LHCN-M2 (cell line): Measurements from ENCODE around the gene ZNF771. TPM values are rescaled to one million over a fixed set of nuclear protein-coding genes. Genes with fewer than 3 reads are reported as not detected.
A peak's percentile ranks its signal among the peaks of the same experiment; 100 is the strongest.

Experiments
- DNase-seq: peaks from one replicate; pipeline ENCODE4 v3.0.0-alpha.2; 2012; ENCODE audit warnings: low read depth
- polyA plus RNA-seq: library from polyadenylated mRNA; unstranded; fragments of >200 nt; gene quantifications from one replicate; pipeline ENCODE4 v1.2.1, GENCODE V29; 2012; ENCODE audit warnings: missing spikeins
- total RNA-seq: library from RNA; depleted of rRNA; stranded (reverse); fragments of >200 nt; gene quantifications from 2 replicates; pipeline ENCODE4 v1.2.3, GENCODE V29; 2014; rRNA removed

The ZNF771 gene
- total RNA-seq = 19.7 and 19.9 TPM in 2 replicates
- 8.5 TPM for polyA plus RNA-seq

- DNase-seq = peak; percentile 87
Observed at GRCh38 chr16:30407102-30407803, at the start of gene ZNF771. TSS of gene ZNF771 (plus strand) at chr16:30407606. CDS start at chr16:30408054, 448 bp downstream.

- DNase-seq = no peak
Observed at GRCh38 chr16:30357715-30358576, 49.5 kb upstream of the ZNF771 start.

GRCh38 chr16:30358577-30358936 is 48.8 kb upstream of the ZNF771 start:
- no peak for DNase-seq

- DNase-seq = no peak
Observed at GRCh38 chr16:30358990-30359870, 48.2 kb upstream of the ZNF771 start.

- DNase-seq = no peak
Observed at GRCh38 chr16:30359871-30360170, 47.6 kb upstream of the ZNF771 start.

- DNase-seq = no peak
Observed at GRCh38 chr16:30361180-30361579, 46.2 kb upstream of the ZNF771 start.

GRCh38 chr16:30365200-30365599 is 42.2 kb upstream of the ZNF771 start:
- DNase-seq = no peak

GRCh38 chr16:30366511-30366910 is 40.9 kb upstream of the ZNF771 start:
- DNase-seq = no peak

GRCh38 chr16:30367349-30368009 is 39.9 kb upstream of the ZNF771 start:
- DNase-seq = no peak

- DNase-seq = peak; percentile 49
Observed at GRCh38 chr16:30368122-30368791, 39.1 kb upstream of the ZNF771 start.

GRCh38 chr16:30368792-30369090 is 38.7 kb upstream of the ZNF771 start:
- no peak for DNase-seq

GRCh38 chr16:30369091-30369937 is 38.1 kb upstream of the ZNF771 start:
- DNase-seq = no peak

GRCh38 chr16:30369938-30370455 is 37.4 kb upstream of the ZNF771 start:
- DNase-seq = no peak

GRCh38 chr16:30370456-30371247 is 36.8 kb upstream of the ZNF771 start, which contains the start of gene TBC1D10B:
TSS of gene TBC1D10B (minus strand) at chr16:30370494. CDS start at chr16:30370183, 311 bp downstream.
- peak; percentile 100 for DNase-seq

- no peak for DNase-seq
Observed at GRCh38 chr16:30371248-30371816, 36.1 kb upstream of the ZNF771 start.

GRCh38 chr16:30372038-30372712 is 35.2 kb upstream of the ZNF771 start:
- peak; percentile 55 for DNase-seq

- DNase-seq = no peak
Observed at GRCh38 chr16:30372725-30373124, 34.7 kb upstream of the ZNF771 start.

- DNase-seq = no peak
Observed at GRCh38 chr16:30374538-30374937, 32.9 kb upstream of the ZNF771 start, which contains the start of gene MYL11. TSS of gene MYL11 (plus strand) at chr16:30374802. CDS start at chr16:30374858, 56 bp downstream.
